Breast epithelium (tissue), 3 donors: ENCODE measurements around the gene KCNMB2.

Experiments used
- CTCF ChIP-seq, 3 donors: fragments of 450-650 bp; IDR thresholded peaks; one replicate each; pipeline ENCODE4 v1.5.1; 2016 to 2017; ENCODE audit warnings: antibody characterized with exemption in 3 of 3, mild to moderate bottlenecking in 3 of 3, moderate library complexity in 3 of 3
- POLR2A ChIP-seq: fragments of 450-650 bp; IDR thresholded peaks from one replicate; pipeline ENCODE4 v1.6.1; 2016; ENCODE audit warnings: antibody characterized with exemption, mild to moderate bottlenecking, moderate library complexity
- POLR2AphosphoS5 ChIP-seq, 3 donors: sonication (generic); formaldehyde crosslinking; IDR thresholded peaks; one replicate each; pipeline ENCODE4 v1.6.1; 2017; ENCODE audit warnings: antibody characterized with exemption in 3 of 3

DNA sequence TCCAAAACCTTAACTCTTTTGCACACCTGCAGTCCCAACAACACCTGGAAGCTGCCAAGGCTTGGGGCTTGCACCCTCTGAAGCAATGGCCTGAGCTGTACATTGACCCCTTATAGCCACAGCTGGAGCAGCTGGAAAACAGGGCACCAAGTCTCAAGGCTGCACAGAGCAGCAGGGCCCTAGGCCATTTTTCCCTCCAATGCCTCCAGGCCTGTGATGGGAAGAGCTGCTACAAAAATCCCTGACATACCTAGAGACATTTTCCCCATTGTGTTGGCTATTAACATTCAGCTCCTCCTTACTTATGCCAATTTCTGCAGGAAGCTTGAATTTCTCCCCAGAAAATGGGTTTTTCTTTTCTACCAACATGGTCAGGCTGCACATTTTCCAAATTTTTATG lies 304.4 kb downstream of the KCNMB2 start:
- TF ChIP-seq CTCF (IDR thresholded peaks at IDR 0.05) (no peak), POLR2AphosphoS5 (IDR thresholded peaks at IDR 0.05) (no peak), POLR2A (no peak)
